ENCODE measurements around the gene LRMDA. TPM values are rescaled to one million over a fixed set of nuclear protein-coding genes. Genes with fewer than 3 reads are reported as not detected.

Gene LRMDA
- total RNA-seq, 1 experiment from 2014 or later = not detected

- intact Hi-C loops (cut with micrococcal nuclease; ENCODE audit: unreplicated experiment) = no loop called here
- no TSS peak for BruUV-seq (replicated peaks)
- ChIA-PET CTCF (no interaction called here), POLR2A (ENCODE audit: low non-redundant PET) (no interaction called here)
- H3K27ac ChIP-seq (ENCODE audit: low read depth, low read length, poor library complexity, severe bottlenecking) = no peak overlapping the region
- no peaks in the 10 kb centered on the region for H3K4me1 ChIP-seq (ENCODE audit: insufficient read depth, low read length, poor library complexity, severe bottlenecking)
- H3K27me3 ChIP-seq (replicated peaks; ENCODE audit: insufficient read depth, low read depth, low read length, poor library complexity) = no peaks in the 10 kb centered on the region
- no peaks in the 10 kb centered on the region for H3K9me3 ChIP-seq (ENCODE audit: low read depth, low read length, poor library complexity, severe bottlenecking)
- no peak overlapping the region for H3K4me3 ChIP-seq (ENCODE audit: low read depth, low read length, poor library complexity, severe bottlenecking)
- no peaks in the 10 kb centered on the region for H3K36me3 ChIP-seq (ENCODE audit: insufficient read depth, low read length, poor library complexity, severe bottlenecking)
- DNase-seq (ENCODE audit: low spot score) = no peak
- TF ChIP-seq EZH2 (IDR thresholded peaks at IDR 0.05; ENCODE audit: borderline replicate concordance, low read depth, low read length, poor library complexity, severe bottlenecking) = no peak
- TF ChIP-seq, protein P1, sequence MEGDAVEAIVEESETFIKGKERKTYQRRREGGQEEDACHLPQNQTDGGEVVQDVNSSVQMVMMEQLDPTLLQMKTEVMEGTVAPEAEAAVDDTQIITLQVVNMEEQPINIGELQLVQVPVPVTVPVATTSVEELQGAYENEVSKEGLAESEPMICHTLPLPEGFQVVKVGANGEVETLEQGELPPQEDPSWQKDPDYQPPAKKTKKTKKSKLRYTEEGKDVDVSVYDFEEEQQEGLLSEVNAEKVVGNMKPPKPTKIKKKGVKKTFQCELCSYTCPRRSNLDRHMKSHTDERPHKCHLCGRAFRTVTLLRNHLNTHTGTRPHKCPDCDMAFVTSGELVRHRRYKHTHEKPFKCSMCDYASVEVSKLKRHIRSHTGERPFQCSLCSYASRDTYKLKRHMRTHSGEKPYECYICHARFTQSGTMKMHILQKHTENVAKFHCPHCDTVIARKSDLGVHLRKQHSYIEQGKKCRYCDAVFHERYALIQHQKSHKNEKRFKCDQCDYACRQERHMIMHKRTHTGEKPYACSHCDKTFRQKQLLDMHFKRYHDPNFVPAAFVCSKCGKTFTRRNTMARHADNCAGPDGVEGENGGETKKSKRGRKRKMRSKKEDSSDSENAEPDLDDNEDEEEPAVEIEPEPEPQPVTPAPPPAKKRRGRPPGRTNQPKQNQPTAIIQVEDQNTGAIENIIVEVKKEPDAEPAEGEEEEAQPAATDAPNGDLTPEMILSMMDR (conservative IDR thresholded peaks at IDR 0.05; ENCODE audit: low read depth, low read length) = no peak
Observed at GRCh38 chr10:76248649-76249200, 817.3 kb downstream of the LRMDA start.

GRCh38 chr10:76251841-76252671 lies 820.6 kb downstream of the LRMDA start:
- no peak for TF ChIP-seq EZH2 (IDR thresholded peaks at IDR 0.05; ENCODE audit: borderline replicate concordance, low read depth, low read length, poor library complexity, severe bottlenecking)
- TF ChIP-seq, protein P1 (conservative IDR thresholded peaks at IDR 0.05; ENCODE audit: low read depth, low read length) = no peak
- H3K27me3 ChIP-seq (replicated peaks; ENCODE audit: insufficient read depth, low read depth, low read length, poor library complexity) = no peaks in the 10 kb centered on the region
- no peak overlapping the region for H3K4me3 ChIP-seq (ENCODE audit: low read depth, low read length, poor library complexity, severe bottlenecking)
- no peak for DNase-seq (ENCODE audit: low spot score)
- intact Hi-C loops (cut with micrococcal nuclease; ENCODE audit: unreplicated experiment) = no loop called here
- no TSS peak for BruUV-seq (replicated peaks)
- no peaks in the 10 kb centered on the region for H3K9me3 ChIP-seq (ENCODE audit: low read depth, low read length, poor library complexity, severe bottlenecking)
- H3K27ac ChIP-seq (ENCODE audit: low read depth, low read length, poor library complexity, severe bottlenecking) = no peak overlapping the region
- H3K4me1 ChIP-seq (ENCODE audit: insufficient read depth, low read length, poor library complexity, severe bottlenecking) = no peaks in the 10 kb centered on the region
- no peaks in the 10 kb centered on the region for H3K36me3 ChIP-seq (ENCODE audit: insufficient read depth, low read length, poor library complexity, severe bottlenecking)
- ChIA-PET POLR2A (ENCODE audit: low non-redundant PET) (no interaction called here), CTCF (no interaction called here)

DNA sequence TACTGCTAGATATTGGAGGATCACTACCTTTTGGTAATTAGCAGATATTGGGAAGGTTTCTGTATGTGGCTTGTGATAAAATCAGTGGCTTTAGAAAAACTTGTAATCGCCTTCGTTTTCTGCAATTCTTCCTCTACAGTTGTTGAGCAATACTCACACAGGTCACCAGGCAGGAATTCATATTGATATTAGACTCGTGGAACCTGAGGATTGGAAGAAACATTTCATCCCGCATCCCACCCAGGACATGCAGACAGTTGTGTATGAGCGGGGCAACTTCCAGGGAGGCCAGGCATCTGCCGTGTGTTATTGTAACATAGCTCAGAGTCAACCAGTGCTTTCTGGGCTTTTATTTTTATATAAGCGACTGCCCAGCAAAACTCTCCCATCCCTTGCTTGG lies 821.3 kb downstream of the LRMDA start:
- Histone ChIP-seq H3K4me3 (ENCODE audit: low read depth, low read length, poor library complexity, severe bottlenecking) (no peak overlapping the region), H3K27ac (ENCODE audit: low read depth, low read length, poor library complexity, severe bottlenecking) (no peak overlapping the region), H3K4me1 (ENCODE audit: insufficient read depth, low read length, poor library complexity, severe bottlenecking) (no peaks in the 10 kb centered on the region), H3K27me3 (replicated peaks; ENCODE audit: insufficient read depth, low read depth, low read length, poor library complexity) (no peaks in the 10 kb centered on the region), H3K36me3 (ENCODE audit: insufficient read depth, low read length, poor library complexity, severe bottlenecking) (no peaks in the 10 kb centered on the region), H3K9me3 (ENCODE audit: low read depth, low read length, poor library complexity, severe bottlenecking) (no peaks in the 10 kb centered on the region)
- TF ChIP-seq EZH2 (IDR thresholded peaks at IDR 0.05; ENCODE audit: borderline replicate concordance, low read depth, low read length, poor library complexity, severe bottlenecking) = no peak
- TF ChIP-seq, protein P1 (conservative IDR thresholded peaks at IDR 0.05; ENCODE audit: low read depth, low read length) = no peak
- intact Hi-C loops (cut with micrococcal nuclease; ENCODE audit: unreplicated experiment) = no loop called here
- ChIA-PET CTCF (no interaction called here), POLR2A (ENCODE audit: low non-redundant PET) (no interaction called here)
- DNase-seq (ENCODE audit: low spot score) = no peak
- no TSS peak for BruUV-seq (replicated peaks)
